HepG2 (cell line): ENCODE data around the gene SH3D21. TPM values are rescaled to one million over a fixed set of nuclear protein-coding genes. Genes with fewer than 3 reads are reported as not detected.

Experiments
- KDM1A ChIP-seq: IDR thresholded peaks from 2 replicates; pipeline ENCODE4 v1.6.1; 2016; ENCODE audit warnings: missing compliant biosample characterization
- MIER3 ChIP-seq: IDR thresholded peaks from 2 replicates; pipeline ENCODE4 v1.6.1; 2016; ENCODE audit warnings: missing compliant biosample characterization, borderline replicate concordance
- MTA3 ChIP-seq: sonication (generic); formaldehyde crosslinking; IDR thresholded peaks from 2 replicates; pipeline ENCODE4 v1.4.0; 2020; ENCODE audit warnings: missing genetic modification reagents
- RARA ChIP-seq: IDR thresholded peaks from 2 replicates; pipeline ENCODE4 v1.6.1; 2016; ENCODE audit warnings: missing genetic modification reagents, missing compliant biosample characterization
- SOX13 ChIP-seq, 3 experiments: fragments of 450-650 bp in 1 of 3; sonication (generic) in 1 of 3; formaldehyde crosslinking in 1 of 3; IDR thresholded peaks in 2 of 3; conservative IDR thresholded peaks in 1 of 3; 2 replicates each; pipeline versions ENCODE4 v1.5.0 to v1.6.1; 2016 to 2020; ENCODE audit warnings: antibody characterized with exemption in 1 of 3, mild to moderate bottlenecking in 1 of 3, missing compliant biosample characterization in 1 of 3, missing genetic modification reagents in 1 of 3, moderate library complexity in 1 of 3
- TRAFD1 ChIP-seq: sonication (generic); formaldehyde crosslinking; IDR thresholded peaks from 2 replicates; pipeline ENCODE4 v1.5.1; 2020; ENCODE audit warnings: missing genetic modification reagents, mild to moderate bottlenecking, borderline replicate concordance
- ZMYM3 ChIP-seq: sonication (generic); formaldehyde crosslinking; IDR thresholded peaks from 2 replicates; pipeline ENCODE4 v1.5.1; 2020; ENCODE audit warnings: mild to moderate bottlenecking, missing genetic modification reagents
- ZNF138 ChIP-seq: sonication (generic); formaldehyde crosslinking; IDR thresholded peaks from 2 replicates; pipeline ENCODE4 v1.5.0; 2020; ENCODE audit warnings: mild to moderate bottlenecking, low read depth, missing genetic modification reagents
- ZNF670 ChIP-seq: sonication (generic); formaldehyde crosslinking; IDR thresholded peaks from 2 replicates; pipeline ENCODE4 v1.8.0; 2022; ENCODE audit warnings: mild to moderate bottlenecking, missing genetic modification reagents, borderline replicate concordance
- ZNF687 ChIP-seq: sonication (generic); formaldehyde crosslinking; IDR thresholded peaks from 2 replicates; pipeline ENCODE4 v1.5.1; 2020; ENCODE audit warnings: mild to moderate bottlenecking, missing genetic modification reagents, moderate library complexity
- ZNF792 ChIP-seq: IDR thresholded peaks from 2 replicates; pipeline ENCODE4 v1.6.1; 2016
- polyA plus RNA-seq, 8 experiments: library from polyadenylated mRNA; depleted of rRNA in 3 of 8; stranded (reverse) in 7 of 8; unstranded in 1 of 8; fragments of >200 nt; fragmentation: Illumina TruSeq in 4 of 8; extraction: Trizol in 4 of 8; gene quantifications; 2 replicates each; pipeline versions ENCODE4 v1.2.1 to v1.2.3, GENCODE V29; 2011 to 2016; ENCODE audit warnings: low read depth in 4 of 8, missing spikeins in 1 of 8, mixed read lengths in 1 of 8; ENCODE audit not compliant: insufficient read depth in 1 of 8
- total RNA-seq, 5 experiments: library from RNA; depleted of rRNA; stranded (reverse); fragments of >200 nt; fragmentation: Illumina TruSeq; extraction: Trizol; gene quantifications; 2 replicates each; pipeline ENCODE4 v1.2.3, GENCODE V29; 2016; ENCODE audit warnings: low read depth in 1 of 5
- TF ChIP-seq, protein P1 (sequence below): sonication (generic); formaldehyde crosslinking; conservative IDR thresholded peaks from 2 replicates; pipeline ENCODE4 v1.8.0; 2022; ENCODE audit warnings: mild to moderate bottlenecking, moderate library complexity, missing genetic modification reagents
- TF ChIP-seq, protein P2 (sequence below): sonication (generic); formaldehyde crosslinking; conservative IDR thresholded peaks from 2 replicates; pipeline ENCODE4 v1.4.0; 2020; ENCODE audit warnings: mild to moderate bottlenecking, missing genetic modification reagents, moderate library complexity
- TF ChIP-seq, protein P3 (sequence below): IDR thresholded peaks from 2 replicates; pipeline ENCODE4 v1.6.1; 2016

Gene SH3D21
- total and polyA plus RNA-seq, 2 of the 13 experiments (the other 11 are each of a cell fraction or from before 2014, with no cell fraction given): 5.1 to 8.6 TPM

GRCh38 chr1:36306902-36307456, 811 bp downstream of the SH3D21 start (continued):
- peak; percentile 58; the same call in 1 of the 2 replicates for TF ChIP-seq ZNF670 (CRISPR knock-in tag)
- 0 out of 2 replicates have a peak, but pooled peaks have one; percentile 67 for TF ChIP-seq ZNF138
- no peak for TF ChIP-seq RARA (CRISPR knock-in tag)
- TF ChIP-seq, protein P1, sequence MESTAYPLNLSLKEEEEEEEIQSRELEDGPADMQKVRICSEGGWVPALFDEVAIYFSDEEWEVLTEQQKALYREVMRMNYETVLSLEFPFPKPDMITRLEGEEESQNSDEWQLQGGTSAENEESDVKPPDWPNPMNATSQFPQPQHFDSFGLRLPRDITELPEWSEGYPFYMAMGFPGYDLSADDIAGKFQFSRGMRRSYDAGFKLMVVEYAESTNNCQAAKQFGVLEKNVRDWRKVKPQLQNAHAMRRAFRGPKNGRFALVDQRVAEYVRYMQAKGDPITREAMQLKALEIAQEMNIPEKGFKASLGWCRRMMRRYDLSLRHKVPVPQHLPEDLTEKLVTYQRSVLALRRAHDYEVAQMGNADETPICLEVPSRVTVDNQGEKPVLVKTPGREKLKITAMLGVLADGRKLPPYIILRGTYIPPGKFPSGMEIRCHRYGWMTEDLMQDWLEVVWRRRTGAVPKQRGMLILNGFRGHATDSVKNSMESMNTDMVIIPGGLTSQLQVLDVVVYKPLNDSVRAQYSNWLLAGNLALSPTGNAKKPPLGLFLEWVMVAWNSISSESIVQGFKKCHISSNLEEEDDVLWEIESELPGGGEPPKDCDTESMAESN (CRISPR knock-in tag): no peak
- TF ChIP-seq TRAFD1 (CRISPR knock-in tag): peak; percentile 57; the same call in 1 of the 2 replicates
- TF ChIP-seq KDM1A (CRISPR knock-in tag): no peak
- TF ChIP-seq ZMYM3 (CRISPR knock-in tag): 0 out of 2 replicates have a peak, but pooled peaks have one; percentile 34
- no peak for TF ChIP-seq MTA3
- 0 out of 2 replicates have a peak, but pooled peaks have one; percentile 20 for TF ChIP-seq MIER3 (CRISPR knock-in tag)
- peak; percentile 73; the same call in 1 of the 2 replicates for TF ChIP-seq ZNF792 (CRISPR knock-in tag)
- TF ChIP-seq SOX13 (IDR thresholded peaks at IDR 0.05): peak; percentile 51; the same call in 1 of the 2 replicates
- no peak for TF ChIP-seq SOX13 (CRISPR knock-in tag; conservative IDR thresholded peaks at IDR 0.05 in 1 of 2, IDR thresholded peaks at IDR 0.05 in 1 of 2)
- TF ChIP-seq, protein P2, sequence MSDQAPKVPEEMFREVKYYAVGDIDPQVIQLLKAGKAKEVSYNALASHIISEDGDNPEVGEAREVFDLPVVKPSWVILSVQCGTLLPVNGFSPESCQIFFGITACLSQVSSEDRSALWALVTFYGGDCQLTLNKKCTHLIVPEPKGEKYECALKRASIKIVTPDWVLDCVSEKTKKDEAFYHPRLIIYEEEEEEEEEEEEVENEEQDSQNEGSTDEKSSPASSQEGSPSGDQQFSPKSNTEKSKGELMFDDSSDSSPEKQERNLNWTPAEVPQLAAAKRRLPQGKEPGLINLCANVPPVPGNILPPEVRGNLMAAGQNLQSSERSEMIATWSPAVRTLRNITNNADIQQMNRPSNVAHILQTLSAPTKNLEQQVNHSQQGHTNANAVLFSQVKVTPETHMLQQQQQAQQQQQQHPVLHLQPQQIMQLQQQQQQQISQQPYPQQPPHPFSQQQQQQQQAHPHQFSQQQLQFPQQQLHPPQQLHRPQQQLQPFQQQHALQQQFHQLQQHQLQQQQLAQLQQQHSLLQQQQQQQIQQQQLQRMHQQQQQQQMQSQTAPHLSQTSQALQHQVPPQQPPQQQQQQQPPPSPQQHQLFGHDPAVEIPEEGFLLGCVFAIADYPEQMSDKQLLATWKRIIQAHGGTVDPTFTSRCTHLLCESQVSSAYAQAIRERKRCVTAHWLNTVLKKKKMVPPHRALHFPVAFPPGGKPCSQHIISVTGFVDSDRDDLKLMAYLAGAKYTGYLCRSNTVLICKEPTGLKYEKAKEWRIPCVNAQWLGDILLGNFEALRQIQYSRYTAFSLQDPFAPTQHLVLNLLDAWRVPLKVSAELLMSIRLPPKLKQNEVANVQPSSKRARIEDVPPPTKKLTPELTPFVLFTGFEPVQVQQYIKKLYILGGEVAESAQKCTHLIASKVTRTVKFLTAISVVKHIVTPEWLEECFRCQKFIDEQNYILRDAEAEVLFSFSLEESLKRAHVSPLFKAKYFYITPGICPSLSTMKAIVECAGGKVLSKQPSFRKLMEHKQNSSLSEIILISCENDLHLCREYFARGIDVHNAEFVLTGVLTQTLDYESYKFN (CRISPR knock-in tag): peak; percentile 36; the same call in 1 of the 2 replicates
- peak; percentile 73 for TF ChIP-seq ZNF687
- TF ChIP-seq, protein P3, sequence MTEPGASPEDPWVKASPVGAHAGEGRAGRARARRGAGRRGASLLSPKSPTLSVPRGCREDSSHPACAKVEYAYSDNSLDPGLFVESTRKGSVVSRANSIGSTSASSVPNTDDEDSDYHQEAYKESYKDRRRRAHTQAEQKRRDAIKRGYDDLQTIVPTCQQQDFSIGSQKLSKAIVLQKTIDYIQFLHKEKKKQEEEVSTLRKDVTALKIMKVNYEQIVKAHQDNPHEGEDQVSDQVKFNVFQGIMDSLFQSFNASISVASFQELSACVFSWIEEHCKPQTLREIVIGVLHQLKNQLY (CRISPR knock-in tag): 0 out of 2 replicates have a peak, but pooled peaks have one; percentile 25
